ENCODE results near the gene SLC6A8. TPM values are rescaled to one million over a fixed set of nuclear protein-coding genes. Genes with fewer than 3 reads are reported as not detected.

Gene SLC6A8
- total RNA-seq, 2 donors from 2014 or later: 1.1 to 26.1 TPM

DNA sequence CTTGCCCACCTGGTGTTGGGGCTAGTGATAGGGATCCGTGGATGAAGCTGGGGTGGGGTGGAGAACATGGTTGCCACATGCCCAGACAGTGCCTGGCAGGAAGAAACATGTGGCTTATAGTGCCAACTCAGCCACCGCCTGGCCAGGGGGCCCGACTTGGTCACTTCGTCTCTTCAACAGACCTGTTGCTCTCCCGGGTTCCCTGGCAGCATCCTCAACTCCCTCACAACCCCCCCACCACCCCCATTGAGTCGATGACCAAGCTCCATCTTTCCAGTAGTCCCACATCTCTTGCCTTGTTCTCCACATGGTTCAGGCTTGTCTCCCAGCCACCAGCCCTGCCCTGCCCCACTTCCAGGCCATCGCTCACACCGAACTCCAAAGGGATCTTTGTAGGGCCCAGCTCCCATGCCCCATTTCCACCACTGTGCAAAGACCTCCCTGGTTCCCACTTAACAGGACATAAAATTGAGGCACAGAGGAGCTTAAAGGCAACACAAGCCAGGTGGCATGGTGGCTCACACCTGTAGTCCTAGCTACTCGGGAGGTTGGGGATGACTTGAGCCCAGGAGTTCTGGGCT lies 21.9 kb upstream of the SLC6A8 start:
- Mint-ChIP-seq H3K4me1 (peaks cover 7% of the 10 kb centered on the region), H3K9me3 (no peaks in the 10 kb centered on the region), H3K27ac (no peak overlapping the region), H3K27me3 (peaks cover 4% of the 10 kb centered on the region), H3K4me3 (no peak overlapping the region), H3K36me3 (ENCODE audit: low read depth) (no peaks in the 10 kb centered on the region)
- ATAC-seq (replicated peaks): no peak

DNA sequence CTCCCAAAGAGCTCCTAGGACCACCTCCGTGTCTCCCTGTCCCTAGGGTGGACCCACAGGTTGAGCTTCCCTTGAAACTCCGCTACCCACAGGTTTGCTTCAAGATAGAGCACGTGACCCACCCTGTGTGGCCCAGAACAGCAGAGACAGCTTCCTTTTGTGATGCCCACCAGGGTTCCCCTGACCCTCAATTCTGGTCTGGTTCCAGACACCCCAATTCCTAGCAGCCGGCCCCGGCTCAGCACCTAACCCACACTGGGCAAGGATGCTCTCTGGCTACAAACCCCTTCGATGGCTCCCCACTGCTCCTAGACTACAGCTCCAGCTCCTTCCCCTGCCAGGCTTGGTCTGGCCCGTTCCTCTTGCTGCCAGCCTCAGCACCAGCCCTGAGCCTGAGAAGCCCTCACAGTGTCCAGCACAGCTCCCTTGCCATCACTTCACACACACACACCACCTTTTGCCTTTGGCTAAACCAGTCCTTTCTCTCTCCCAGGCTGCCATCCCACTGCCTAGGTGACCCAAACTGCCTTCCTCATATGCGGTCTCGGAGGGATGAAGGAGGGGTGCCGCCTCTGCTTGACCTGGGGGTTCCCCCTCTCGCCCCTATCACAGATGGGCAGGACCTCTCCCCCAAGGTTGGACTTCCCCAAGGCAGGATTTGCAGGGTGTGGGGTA lies 20.3 kb upstream of the SLC6A8 start:
- H3K4me3 Mint-ChIP-seq: peak overlapping the region; percentile 62
- H3K4me1 Mint-ChIP-seq: peaks cover 7% of the 10 kb centered on the region
- no peaks in the 10 kb centered on the region for H3K9me3 Mint-ChIP-seq
- no peaks in the 10 kb centered on the region for H3K36me3 Mint-ChIP-seq (ENCODE audit: low read depth)
- no peaks in the 10 kb centered on the region for H3K27me3 Mint-ChIP-seq
- H3K27ac Mint-ChIP-seq: peak overlapping the region; percentile 66
- peak; percentile 21 for ATAC-seq (replicated peaks)

DNA sequence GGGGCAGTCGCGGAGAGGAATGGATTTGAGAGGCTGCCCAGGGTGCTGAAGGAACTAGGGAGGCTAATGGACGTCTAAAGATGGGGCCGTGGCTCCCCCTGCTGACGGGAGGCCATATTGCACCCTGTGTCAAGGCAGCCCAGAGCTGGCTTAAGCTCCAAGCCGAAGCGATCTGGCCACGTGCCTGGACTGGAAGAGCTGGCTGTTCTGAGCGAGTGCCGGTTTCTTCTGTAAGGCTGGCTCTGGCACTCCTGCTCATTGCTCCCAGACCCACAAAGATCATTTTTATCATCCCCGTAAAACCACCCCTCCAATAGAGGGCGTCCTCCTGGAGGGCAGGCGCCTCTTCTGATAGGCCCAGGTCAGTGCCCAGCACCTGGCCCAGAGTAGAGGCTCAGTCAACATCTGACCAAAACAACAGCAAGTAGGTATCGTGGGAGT lies 19.8 kb upstream of the SLC6A8 start:
- H3K9me3 Mint-ChIP-seq: no peaks in the 10 kb centered on the region
- ATAC-seq (replicated peaks): peak; percentile 85
- H3K4me1 Mint-ChIP-seq: peaks cover 11% of the 10 kb centered on the region
- no peaks in the 10 kb centered on the region for H3K36me3 Mint-ChIP-seq (ENCODE audit: low read depth)
- peaks cover 4% of the 10 kb centered on the region for H3K27me3 Mint-ChIP-seq
- H3K4me3 Mint-ChIP-seq: peak overlapping the region; percentile 62
- peak overlapping the region; percentile 66 for H3K27ac Mint-ChIP-seq

DNA sequence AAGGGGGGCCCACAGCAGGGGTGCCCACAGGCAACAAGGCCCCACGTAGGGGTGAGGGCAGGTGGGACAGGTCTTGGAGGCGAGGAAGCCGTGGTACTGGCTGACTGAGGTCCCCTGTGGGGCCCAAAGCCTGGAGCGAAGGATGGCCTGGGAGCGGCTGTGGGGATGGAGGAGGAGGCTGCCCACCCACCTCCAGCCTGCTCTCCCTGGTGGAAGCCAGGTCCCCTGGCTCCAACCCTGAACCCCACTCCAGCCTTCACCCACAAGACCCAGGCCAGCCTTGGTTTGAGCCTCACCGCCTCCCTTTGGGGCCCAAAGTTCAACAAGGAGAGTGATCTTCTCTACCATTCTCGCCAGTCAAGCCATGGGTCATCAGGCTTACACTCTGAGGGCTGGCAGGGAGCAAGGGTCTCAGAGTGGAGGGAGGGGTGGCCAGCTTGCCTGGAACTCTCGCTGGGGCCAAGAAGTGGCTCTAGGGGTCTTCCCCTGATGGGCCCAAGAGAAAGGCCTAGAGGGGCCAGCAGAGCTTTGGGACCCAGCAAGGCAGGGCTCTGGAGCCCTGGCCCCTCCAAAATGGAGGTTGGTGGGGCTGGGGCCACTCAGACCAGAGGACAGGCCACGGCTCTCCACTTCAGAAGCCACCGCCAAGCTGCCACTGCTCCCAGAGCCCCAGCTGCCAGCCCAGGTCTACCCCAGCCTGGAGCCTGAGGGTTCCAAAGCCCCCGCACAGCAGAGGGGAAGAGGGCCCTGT lies 19.1 kb upstream of the SLC6A8 start:
- H3K27ac Mint-ChIP-seq: no peak overlapping the region
- no peak overlapping the region for H3K4me3 Mint-ChIP-seq
- no peak for ATAC-seq (replicated peaks)
- no peaks in the 10 kb centered on the region for H3K36me3 Mint-ChIP-seq (ENCODE audit: low read depth)
- H3K4me1 Mint-ChIP-seq: peaks cover 11% of the 10 kb centered on the region
- H3K9me3 Mint-ChIP-seq: no peaks in the 10 kb centered on the region
- peaks cover 4% of the 10 kb centered on the region for H3K27me3 Mint-ChIP-seq

DNA sequence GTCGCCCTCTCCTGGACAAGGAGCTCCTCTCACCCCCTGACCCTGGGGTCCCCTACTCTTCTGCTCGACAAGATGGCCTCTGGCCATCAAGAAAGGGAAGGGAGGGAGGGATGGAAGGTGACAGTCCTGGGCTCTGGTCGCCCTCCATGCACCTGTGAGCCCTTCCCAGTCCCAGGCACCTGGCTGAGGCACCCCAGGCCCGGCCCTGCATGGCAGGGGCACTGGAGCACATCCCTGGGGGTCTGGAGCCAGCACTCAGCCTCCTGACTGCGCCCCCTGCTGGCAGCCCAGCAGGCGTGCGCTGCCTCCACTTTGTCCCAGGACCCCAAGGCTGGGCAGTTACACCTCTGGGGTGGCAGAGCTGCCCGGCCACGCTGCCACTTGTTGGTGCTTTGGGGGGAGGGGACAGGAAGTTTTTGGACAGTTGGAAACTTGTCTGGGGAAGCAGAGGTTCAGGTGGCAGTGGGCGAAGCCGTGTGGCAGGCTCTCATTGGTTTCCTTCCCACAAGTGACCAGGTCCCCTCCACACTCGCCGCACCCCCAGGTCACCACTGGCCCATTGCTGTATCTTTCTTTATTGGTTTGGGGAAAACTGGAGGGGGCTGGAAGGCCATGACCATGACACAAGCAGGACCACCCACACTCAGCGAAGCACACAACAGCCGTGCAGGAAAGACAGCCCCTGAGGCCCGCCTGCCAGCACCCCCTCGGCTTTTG lies 18.4 kb upstream of the SLC6A8 start:
- Mint-ChIP-seq H3K9me3 (no peaks in the 10 kb centered on the region), H3K27me3 (peaks cover 8% of the 10 kb centered on the region), H3K4me1 (peaks cover 11% of the 10 kb centered on the region), H3K27ac (no peak overlapping the region), H3K36me3 (ENCODE audit: low read depth) (no peaks in the 10 kb centered on the region), H3K4me3 (no peak overlapping the region)
- peak; percentile 55 for ATAC-seq (replicated peaks)

DNA sequence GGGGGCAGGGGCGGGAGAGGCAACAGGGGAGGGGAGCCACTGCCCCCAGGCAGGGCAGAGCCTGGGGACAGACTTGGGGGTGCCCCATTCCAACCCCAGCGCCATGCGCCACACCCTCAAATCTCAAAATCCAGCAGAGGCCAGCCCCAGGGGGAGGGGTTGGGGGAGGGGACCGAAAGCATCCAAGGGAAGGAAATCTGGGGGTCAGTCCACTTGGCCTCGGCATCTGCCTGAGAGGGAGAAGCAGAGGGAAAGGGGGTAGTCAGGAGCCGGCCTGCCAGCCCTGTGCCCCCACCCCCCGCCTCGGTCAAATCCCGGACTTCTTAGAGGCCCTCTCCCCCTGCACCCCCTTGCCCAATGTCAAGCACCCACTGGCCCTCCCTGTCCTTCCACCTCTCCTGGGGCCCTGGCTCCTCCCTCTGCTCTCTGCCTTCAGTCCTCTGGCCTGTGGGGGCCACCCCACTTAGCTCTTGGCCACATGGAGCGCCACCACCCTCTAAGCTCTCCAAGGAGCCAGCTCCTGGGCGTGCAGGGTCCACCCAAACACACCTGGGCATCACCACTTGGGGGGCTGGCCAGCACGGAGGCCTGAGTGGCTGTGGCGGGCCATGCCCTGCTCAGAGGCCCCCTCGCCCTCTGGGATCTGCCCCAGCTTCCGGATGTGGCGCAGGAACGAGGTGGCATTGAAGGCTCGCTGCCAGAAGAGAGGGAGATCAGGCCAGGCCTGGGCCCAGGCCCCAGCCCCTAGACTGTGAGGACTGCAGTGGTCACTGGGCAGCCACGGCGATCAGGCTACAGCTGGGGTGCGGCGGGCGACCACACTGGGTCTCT lies 17.6 kb upstream of the SLC6A8 start:
- H3K36me3 Mint-ChIP-seq (ENCODE audit: low read depth): no peaks in the 10 kb centered on the region
- no peaks in the 10 kb centered on the region for H3K9me3 Mint-ChIP-seq
- no peak for ATAC-seq (replicated peaks)
- H3K27me3 Mint-ChIP-seq: peaks cover 10% of the 10 kb centered on the region
- no peak overlapping the region for H3K4me3 Mint-ChIP-seq
- no peak overlapping the region for H3K27ac Mint-ChIP-seq
- H3K4me1 Mint-ChIP-seq: peaks cover 11% of the 10 kb centered on the region

DNA sequence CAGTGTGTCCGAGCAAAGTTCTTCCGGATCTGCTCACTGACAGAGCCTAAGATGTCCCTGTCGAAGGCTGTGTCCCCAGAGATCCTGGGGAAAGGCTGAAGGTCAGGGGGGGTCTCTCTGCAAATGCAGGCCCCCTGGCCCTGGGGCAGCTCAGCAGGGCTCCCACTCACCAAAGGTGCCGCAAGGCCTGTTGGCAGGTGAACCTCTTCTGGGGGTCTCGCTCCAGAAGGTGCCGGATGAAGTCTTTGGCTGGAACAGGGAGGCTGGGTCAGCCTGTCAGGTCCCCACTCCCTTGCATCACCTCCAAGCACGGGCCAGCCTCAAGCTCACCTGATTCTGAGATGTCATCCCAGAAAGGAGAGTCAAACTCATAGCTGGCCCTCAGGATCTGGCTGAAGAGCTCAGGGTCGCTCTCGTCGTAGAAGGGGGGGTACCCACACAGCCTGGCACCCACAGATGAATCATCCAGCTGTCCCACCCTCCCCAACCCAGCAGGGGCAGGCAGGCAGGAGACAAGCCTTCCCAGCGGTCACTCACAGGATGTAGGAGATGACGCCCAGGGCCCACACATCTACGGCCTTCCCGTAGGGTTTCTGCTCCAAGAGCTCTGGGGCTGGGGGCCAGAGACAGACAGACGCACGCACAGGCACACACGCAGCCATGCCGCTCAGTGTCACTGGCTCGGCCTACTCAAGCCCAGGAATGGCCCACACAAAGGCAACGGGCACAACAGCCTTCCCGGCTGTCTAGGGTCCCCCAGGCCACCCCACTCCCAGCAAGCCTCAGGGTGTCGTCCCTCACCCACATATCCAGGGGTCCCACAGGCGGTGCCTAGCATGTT lies 16.8 kb upstream of the SLC6A8 start:
- Mint-ChIP-seq H3K36me3 (ENCODE audit: low read depth) (no peaks in the 10 kb centered on the region), H3K27ac (no peak overlapping the region), H3K27me3 (peaks cover 10% of the 10 kb centered on the region), H3K4me3 (no peak overlapping the region), H3K9me3 (no peaks in the 10 kb centered on the region), H3K4me1 (peaks cover 11% of the 10 kb centered on the region)
- no peak for ATAC-seq (replicated peaks)

DNA sequence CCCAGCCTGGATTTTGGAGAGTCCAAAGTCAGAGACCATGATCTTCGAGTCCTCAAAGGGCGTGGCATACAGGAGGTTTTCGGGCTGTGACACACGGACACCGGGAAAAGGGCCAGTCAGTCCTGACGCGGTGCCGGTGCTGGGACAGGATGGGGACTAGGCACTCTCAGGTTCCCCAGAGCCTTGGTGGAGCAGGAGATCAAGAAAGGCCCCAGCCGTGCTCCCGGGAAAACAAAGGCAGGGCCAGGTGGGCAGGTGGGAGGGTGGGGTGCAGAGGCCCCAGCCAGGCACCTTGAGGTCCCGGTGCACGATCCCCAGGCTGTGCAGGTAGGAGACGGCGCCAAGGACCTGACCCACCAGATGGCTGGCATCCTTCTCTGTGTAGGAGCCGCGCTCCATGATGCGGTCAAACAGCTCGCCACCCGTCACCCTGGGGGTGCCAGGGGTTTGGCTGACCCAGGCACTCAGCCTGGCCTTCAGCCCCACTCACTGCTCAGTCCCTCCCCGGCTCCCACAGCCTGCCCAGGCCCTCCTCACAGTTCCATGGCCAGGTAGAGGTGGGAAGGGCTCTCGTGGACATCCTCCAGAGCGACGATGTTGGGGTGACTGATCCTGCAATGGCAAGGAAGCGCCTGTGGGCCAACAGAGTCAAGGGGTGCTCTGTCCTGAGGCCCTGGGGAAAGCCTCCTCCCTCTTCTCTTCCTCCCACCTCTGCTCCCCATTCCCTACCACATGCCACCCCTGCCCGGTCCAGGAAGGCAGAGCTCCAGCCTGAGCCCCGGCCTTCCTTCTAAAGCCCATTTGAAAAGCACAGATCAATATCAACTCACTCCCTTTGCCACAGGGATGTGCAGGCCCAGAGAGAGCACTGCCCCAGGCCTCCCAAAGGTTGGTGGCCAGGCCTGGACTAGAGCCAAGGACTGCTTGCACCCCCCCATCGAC lies 15.9 kb upstream of the SLC6A8 start:
- H3K27me3 Mint-ChIP-seq: peaks cover 10% of the 10 kb centered on the region
- no peak for ATAC-seq (replicated peaks)
- no peak overlapping the region for H3K27ac Mint-ChIP-seq
- no peaks in the 10 kb centered on the region for H3K9me3 Mint-ChIP-seq
- peak overlapping the region; percentile 20 for H3K4me3 Mint-ChIP-seq
- H3K36me3 Mint-ChIP-seq (ENCODE audit: low read depth): no peaks in the 10 kb centered on the region
- H3K4me1 Mint-ChIP-seq: peaks cover 11% of the 10 kb centered on the region

DNA sequence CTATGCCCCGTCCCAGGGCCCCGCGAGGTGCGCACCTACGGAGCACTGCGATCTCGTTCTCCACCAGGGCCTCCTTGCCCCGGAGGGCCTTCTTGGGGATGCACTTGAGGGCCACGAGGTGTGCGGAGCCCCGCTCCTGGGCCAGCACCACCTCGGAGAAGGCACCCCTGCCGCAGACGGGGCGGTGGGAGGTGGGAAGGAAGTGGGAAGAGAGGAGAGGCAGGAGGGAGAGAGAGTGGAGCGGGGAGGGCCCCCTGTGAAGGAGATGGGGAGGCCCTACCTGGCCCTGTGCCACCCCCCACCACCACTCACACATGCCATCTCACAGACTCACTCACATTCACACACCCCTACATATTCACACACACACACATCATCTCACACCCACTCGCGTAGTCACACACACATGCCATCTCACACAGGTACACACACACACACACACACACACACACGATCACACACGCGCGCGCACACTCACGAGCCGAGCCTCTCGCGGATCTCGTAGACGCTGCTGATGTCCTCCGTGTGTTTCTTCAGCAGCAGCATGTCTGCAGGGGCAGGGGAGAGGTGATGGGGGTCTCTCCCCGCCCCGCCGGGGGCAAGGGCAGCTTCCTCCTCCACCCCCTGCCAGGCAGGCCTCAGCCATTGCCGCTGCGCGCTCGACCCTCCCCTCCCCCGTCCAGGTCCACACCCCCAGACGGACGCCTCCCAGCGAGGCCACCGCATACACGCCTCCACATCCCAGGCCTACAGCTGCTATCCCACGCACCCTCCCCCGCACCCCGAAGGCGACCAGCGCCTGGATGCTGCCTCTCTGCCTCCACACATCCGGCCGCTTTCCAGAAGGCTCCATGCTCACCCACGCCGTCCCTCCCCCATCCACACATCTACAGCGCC lies 14.9 kb upstream of the SLC6A8 start:
- no peak overlapping the region for H3K27ac Mint-ChIP-seq
- H3K9me3 Mint-ChIP-seq: no peaks in the 10 kb centered on the region
- ATAC-seq (replicated peaks): no peak
- H3K27me3 Mint-ChIP-seq: peaks cover 10% of the 10 kb centered on the region
- peak overlapping the region; percentile 20 for H3K4me3 Mint-ChIP-seq
- peaks cover 9% of the 10 kb centered on the region for H3K4me1 Mint-ChIP-seq
- H3K36me3 Mint-ChIP-seq (ENCODE audit: low read depth): no peaks in the 10 kb centered on the region

DNA sequence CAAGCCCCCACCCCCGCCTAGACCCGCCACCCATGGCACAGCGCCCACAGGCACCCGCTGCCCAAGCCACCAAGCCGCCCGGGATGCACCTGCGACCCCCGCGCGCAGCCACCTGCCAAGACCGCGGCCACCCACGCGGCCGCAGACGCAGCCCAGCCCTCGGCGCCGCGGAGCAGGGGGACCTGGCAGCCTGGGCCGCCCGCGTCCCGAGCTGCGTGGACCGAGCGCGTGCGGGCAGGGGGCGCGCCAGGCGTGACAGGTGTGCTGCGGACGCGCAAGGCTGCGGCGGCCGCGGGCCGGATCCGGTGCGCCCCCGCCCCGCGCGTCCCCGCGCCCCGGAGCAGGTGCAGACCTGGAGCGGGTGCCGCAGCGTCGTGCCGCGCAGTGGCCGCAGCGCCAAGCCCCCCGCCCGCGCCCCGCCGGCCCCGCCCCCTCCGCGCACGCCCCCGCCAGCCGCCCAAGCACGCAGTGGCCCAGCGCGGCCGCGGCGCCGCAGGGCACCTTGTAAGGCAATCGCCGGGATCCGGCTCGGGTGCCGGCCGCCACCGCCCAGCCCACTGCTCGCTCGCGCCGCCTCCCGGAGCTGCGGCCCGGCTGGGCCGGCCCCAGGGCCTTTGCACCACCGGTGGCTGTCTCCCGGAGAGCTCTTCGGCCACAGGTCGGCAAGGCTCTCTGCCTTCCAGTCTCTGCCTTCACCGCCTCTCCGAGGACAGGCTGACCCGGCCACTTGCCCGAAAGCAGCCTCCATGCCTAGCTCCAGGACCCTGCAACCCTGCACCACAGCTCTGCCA lies 14.1 kb upstream of the SLC6A8 start, which contains the start of gene PNCK:
Gene PNCK, minus strand, starts transcription at position 386 of the 791 bp plus-strand sequence. CDS start 737 bp downstream, outside the sequence.
- Mint-ChIP-seq H3K4me1 (peaks cover 5% of the 10 kb centered on the region), H3K9me3 (no peaks in the 10 kb centered on the region), H3K27ac (no peak within 1 kb of the TSS), H3K4me3 (peak within 1 kb of the TSS; percentile 54), H3K36me3 (ENCODE audit: low read depth) (no peaks in the 10 kb centered on the region), H3K27me3 (peaks cover 10% of the 10 kb centered on the region)
- no peak for ATAC-seq (replicated peaks)

DNA sequence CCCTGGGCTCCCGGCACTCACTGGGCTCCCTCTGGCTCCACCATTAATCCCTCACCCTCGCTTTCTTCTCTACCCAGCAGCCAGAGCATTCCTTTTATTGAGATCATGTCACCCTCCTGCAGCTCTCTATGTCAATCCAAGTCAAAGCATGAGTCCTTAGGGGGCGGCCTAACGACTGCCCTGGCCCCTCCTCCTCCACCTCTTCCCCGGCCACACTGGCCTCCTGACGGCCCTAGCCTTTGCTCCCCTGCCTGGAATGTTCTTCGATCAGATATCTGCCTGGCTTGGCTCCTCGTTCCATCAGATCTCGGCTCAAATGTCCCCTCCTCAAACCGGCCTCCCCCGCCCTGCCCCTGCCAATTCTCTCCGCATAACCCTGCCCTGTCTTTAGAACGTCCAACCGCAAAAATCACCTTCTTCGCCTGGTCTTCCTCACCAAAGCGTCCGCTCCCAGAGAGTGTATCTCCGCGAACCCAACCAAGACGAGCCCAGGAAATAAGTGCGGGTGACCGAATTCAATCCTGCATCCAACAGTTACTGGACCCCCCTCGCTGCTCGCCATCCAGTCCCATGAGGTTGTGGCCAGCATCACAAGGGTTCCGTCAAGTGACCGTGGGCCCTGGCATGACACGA lies 13.4 kb upstream of the SLC6A8 start:
- Mint-ChIP-seq H3K9me3 (no peaks in the 10 kb centered on the region), H3K36me3 (ENCODE audit: low read depth) (no peaks in the 10 kb centered on the region), H3K27ac (no peak overlapping the region), H3K4me1 (peaks cover 5% of the 10 kb centered on the region), H3K4me3 (peak overlapping the region; percentile 54), H3K27me3 (peaks cover 10% of the 10 kb centered on the region)
- no peak for ATAC-seq (replicated peaks)
